Keratinocyte (primary cell): ENCODE measurements around the gene INHBE.

Experiments used
- CTCF ChIP-seq, 3 experiments: IDR thresholded peaks in 1 of 3; conservative IDR thresholded peaks in 1 of 3; optimal IDR thresholded peaks in 1 of 3; 2 replicates in 2 of 3; 3 replicates in 1 of 3; pipeline versions ENCODE3 to v1.5.1; 2011; ENCODE audit warnings: low read length in 3 of 3, mild to moderate bottlenecking in 3 of 3, moderate library complexity in 2 of 3, control low read depth in 1 of 3, inconsistent platforms in 1 of 3; ENCODE audit not compliant: insufficient read depth in 2 of 3; ENCODE audit errors: extremely low read depth in 1 of 3
- EZH2 ChIP-seq: IDR thresholded peaks from one replicate; pipeline ENCODE4 v1.6.1; 2012; ENCODE audit warnings: inconsistent platforms, mild to moderate bottlenecking, low read length, moderate library complexity

- TF ChIP-seq CTCF (optimal IDR thresholded peaks at IDR 0.05 in 1 of 3, IDR thresholded peaks at IDR 0.05 in 1 of 3, conservative IDR thresholded peaks at IDR 0.05 in 1 of 3; ENCODE audit: extremely low read depth in 1 of 3, insufficient read depth in 2 of 3, low read length in 3 of 3) (no peak), EZH2 (no peak)
Measured at GRCh38 chr12:57473392-57473791, 18.3 kb downstream of the INHBE start.
